Measurements from ENCODE around the gene PKP4. TPM values are rescaled to one million over a fixed set of nuclear protein-coding genes. Genes with fewer than 3 reads are reported as not detected.

The PKP4 gene
- total RNA-seq, 1 experiment from 2014 or later: 67.7 TPM

DNA sequence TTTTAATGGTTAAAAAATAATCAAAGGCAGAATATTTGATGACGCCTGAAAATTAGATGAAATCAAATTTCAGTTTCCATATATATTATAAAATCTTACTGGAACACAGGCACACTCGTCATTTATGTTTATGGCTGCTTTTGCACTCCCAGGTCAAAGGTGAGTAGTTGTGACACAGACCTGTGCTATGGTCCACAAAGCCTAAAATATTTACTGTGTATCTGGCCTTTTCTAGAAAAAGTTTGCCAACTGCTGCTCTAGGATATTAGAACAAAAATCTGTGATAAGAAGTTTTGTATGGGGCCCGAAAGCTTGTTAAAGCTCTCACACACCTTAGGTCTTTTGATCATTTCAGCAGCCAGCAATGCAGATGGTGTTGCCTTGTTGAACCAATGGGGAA lies 104.3 kb downstream of the PKP4 start:
- no peak for TF ChIP-seq EZH2 (IDR thresholded peaks at IDR 0.05; ENCODE audit: borderline replicate concordance, low read depth, low read length, poor library complexity, severe bottlenecking)
- TF ChIP-seq CTCF (conservative IDR thresholded peaks at IDR 0.05; ENCODE audit: low read depth, low read length): no peak
- intact Hi-C loops (cut with micrococcal nuclease; ENCODE audit: unreplicated experiment): no loop called here
- H3K36me3 ChIP-seq (ENCODE audit: insufficient read depth, low read length, poor library complexity, severe bottlenecking): no peaks in the 10 kb centered on the region
- H3K4me3 ChIP-seq (ENCODE audit: low read depth, low read length, poor library complexity, severe bottlenecking): no peak overlapping the region
- BruUV-seq (replicated peaks): no TSS peak
- H3K9me3 ChIP-seq (ENCODE audit: low read depth, low read length, poor library complexity, severe bottlenecking): no peaks in the 10 kb centered on the region
- CTCF ChIA-PET: no interaction called here
- H3K27me3 ChIP-seq (replicated peaks; ENCODE audit: insufficient read depth, low read depth, low read length, poor library complexity): no peaks in the 10 kb centered on the region
- no peaks in the 10 kb centered on the region for H3K4me1 ChIP-seq (ENCODE audit: insufficient read depth, low read length, poor library complexity, severe bottlenecking)
- DNase-seq (ENCODE audit: low spot score): no peak
- POLR2A ChIA-PET (ENCODE audit: low non-redundant PET): no interaction called here
- H3K27ac ChIP-seq (ENCODE audit: low read depth, low read length, poor library complexity, severe bottlenecking): no peak overlapping the region

DNA sequence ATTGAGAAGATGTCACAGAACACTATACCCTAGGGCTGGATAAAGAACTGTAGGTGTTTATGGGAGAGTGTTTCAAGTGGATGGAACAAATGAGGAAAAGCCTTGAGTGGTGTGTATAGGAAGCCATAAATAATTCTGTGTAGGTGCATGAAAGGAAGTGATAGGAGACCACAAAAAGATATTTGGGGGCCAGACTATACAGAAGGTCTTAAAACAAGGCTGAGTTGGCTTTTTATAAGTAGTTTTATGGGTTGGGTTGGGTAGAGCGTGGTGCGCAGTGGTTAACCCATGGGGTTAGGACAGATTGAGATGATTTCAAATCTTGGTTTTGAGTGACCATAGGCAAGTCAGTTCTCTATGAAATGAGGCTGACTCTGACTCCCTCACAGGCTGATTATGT lies 110.5 kb downstream of the PKP4 start:
- TF ChIP-seq EZH2 (IDR thresholded peaks at IDR 0.05; ENCODE audit: borderline replicate concordance, low read depth, low read length, poor library complexity, severe bottlenecking): no peak
- no peak for TF ChIP-seq CTCF (conservative IDR thresholded peaks at IDR 0.05; ENCODE audit: low read depth, low read length)
- BruUV-seq (replicated peaks): no TSS peak
- no peak overlapping the region for H3K27ac ChIP-seq (ENCODE audit: low read depth, low read length, poor library complexity, severe bottlenecking)
- ChIA-PET CTCF (no interaction called here), POLR2A (ENCODE audit: low non-redundant PET) (no interaction called here)
- intact Hi-C loops (cut with micrococcal nuclease; ENCODE audit: unreplicated experiment): no loop called here
- DNase-seq (ENCODE audit: low spot score): no peak
- no peaks in the 10 kb centered on the region for H3K4me1 ChIP-seq (ENCODE audit: insufficient read depth, low read length, poor library complexity, severe bottlenecking)
- no peak overlapping the region for H3K4me3 ChIP-seq (ENCODE audit: low read depth, low read length, poor library complexity, severe bottlenecking)
- no peaks in the 10 kb centered on the region for H3K9me3 ChIP-seq (ENCODE audit: low read depth, low read length, poor library complexity, severe bottlenecking)
- no peaks in the 10 kb centered on the region for H3K27me3 ChIP-seq (replicated peaks; ENCODE audit: insufficient read depth, low read depth, low read length, poor library complexity)
- H3K36me3 ChIP-seq (ENCODE audit: insufficient read depth, low read length, poor library complexity, severe bottlenecking): no peaks in the 10 kb centered on the region

DNA sequence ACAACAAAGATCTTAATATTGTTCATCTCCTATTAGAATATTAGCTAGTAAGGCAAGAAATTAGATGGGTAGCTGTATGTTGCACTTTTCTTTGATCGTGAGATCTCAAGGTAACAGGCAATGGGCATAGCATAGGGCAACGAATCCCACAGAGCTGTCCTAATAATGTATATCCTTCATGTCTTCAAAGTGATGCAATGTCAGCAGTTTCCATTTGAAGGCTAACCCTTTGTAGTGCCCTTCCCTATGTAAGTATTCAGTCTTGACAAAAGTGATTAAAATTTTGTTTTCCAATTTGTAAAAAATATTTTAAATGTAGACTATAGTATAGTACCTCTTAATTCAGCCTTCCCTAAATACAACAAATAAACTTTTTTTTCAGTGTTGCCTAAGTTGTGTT lies 112.5 kb downstream of the PKP4 start:
- ChIA-PET CTCF (no interaction called here), POLR2A (ENCODE audit: low non-redundant PET) (no interaction called here)
- H3K36me3 ChIP-seq (ENCODE audit: insufficient read depth, low read length, poor library complexity, severe bottlenecking): no peaks in the 10 kb centered on the region
- H3K27ac ChIP-seq (ENCODE audit: low read depth, low read length, poor library complexity, severe bottlenecking): no peak overlapping the region
- no peaks in the 10 kb centered on the region for H3K9me3 ChIP-seq (ENCODE audit: low read depth, low read length, poor library complexity, severe bottlenecking)
- TF ChIP-seq EZH2 (IDR thresholded peaks at IDR 0.05; ENCODE audit: borderline replicate concordance, low read depth, low read length, poor library complexity, severe bottlenecking) (no peak), CTCF (conservative IDR thresholded peaks at IDR 0.05; ENCODE audit: low read depth, low read length) (no peak)
- H3K27me3 ChIP-seq (replicated peaks; ENCODE audit: insufficient read depth, low read depth, low read length, poor library complexity): no peaks in the 10 kb centered on the region
- H3K4me3 ChIP-seq (ENCODE audit: low read depth, low read length, poor library complexity, severe bottlenecking): no peak overlapping the region
- no TSS peak for BruUV-seq (replicated peaks)
- DNase-seq (ENCODE audit: low spot score): no peak
- H3K4me1 ChIP-seq (ENCODE audit: insufficient read depth, low read length, poor library complexity, severe bottlenecking): no peaks in the 10 kb centered on the region
- intact Hi-C loops (cut with micrococcal nuclease; ENCODE audit: unreplicated experiment): no loop called here

All from A673 (cell line).